Kidney epithelial cell (primary cell): ENCODE measurements around the gene FLNB. TPM values are rescaled to one million over a fixed set of nuclear protein-coding genes. Genes with fewer than 3 reads are reported as not detected.

Source experiments
- DNase-seq: peaks from one replicate; pipeline ENCODE4 v3.0.0-alpha.2; 2010; ENCODE audit warnings: low read depth
- H3K27me3 ChIP-seq: 2 replicates; pipeline ENCODE4 v1.6.0; 2011; ENCODE audit warnings: low read length; ENCODE audit not compliant: control insufficient read depth, insufficient read depth
- H3K36me3 ChIP-seq: 2 replicates; pipeline ENCODE4 v1.5.1; 2011; ENCODE audit warnings: low read length; ENCODE audit not compliant: control insufficient read depth, insufficient read depth
- H3K4me3 ChIP-seq: 2 replicates; pipeline ENCODE4 v1.5.1; 2011; ENCODE audit warnings: low read depth, mild to moderate bottlenecking, control low read depth, low read length
- CTCF ChIP-seq: IDR thresholded peaks from 2 replicates; pipeline ENCODE4 v1.5.1; 2011; ENCODE audit warnings: mild to moderate bottlenecking, moderate library complexity, low read length, control low read depth, inconsistent platforms; ENCODE audit not compliant: insufficient read depth, poor library complexity, severe bottlenecking
- total RNA-seq: library from RNA; depleted of rRNA; stranded (reverse); fragments of >200 nt; gene quantifications from 2 replicates; pipeline ENCODE4 v1.2.3, GENCODE V29; 2015

The FLNB gene
- total RNA-seq, 1 donor from 2014 or later: 536 TPM

GRCh38 chr3:58104712-58105111 is 96.5 kb downstream of the FLNB start:
- no peak for TF ChIP-seq CTCF
- H3K36me3 ChIP-seq: peaks cover 3% of the 10 kb centered on the region
- no peaks in the 10 kb centered on the region for H3K27me3 ChIP-seq
- no peak overlapping the region for H3K4me3 ChIP-seq
- DNase-seq: no peak

GRCh38 chr3:58105196-58105595 is 97.0 kb downstream of the FLNB start:
- H3K27me3 ChIP-seq: no peaks in the 10 kb centered on the region
- no peak for TF ChIP-seq CTCF
- H3K4me3 ChIP-seq: no peak overlapping the region
- no peak for DNase-seq
- peaks cover 3% of the 10 kb centered on the region for H3K36me3 ChIP-seq

GRCh38 chr3:58106061-58106460 is 97.8 kb downstream of the FLNB start:
- Histone ChIP-seq H3K27me3 (no peaks in the 10 kb centered on the region), H3K4me3 (no peak overlapping the region), H3K36me3 (peaks cover 3% of the 10 kb centered on the region)
- DNase-seq: no peak
- no peak for TF ChIP-seq CTCF

GRCh38 chr3:58106640-58107039 is 98.4 kb downstream of the FLNB start:
- TF ChIP-seq CTCF: no peak
- DNase-seq: no peak
- Histone ChIP-seq H3K27me3 (no peaks in the 10 kb centered on the region), H3K4me3 (no peak overlapping the region), H3K36me3 (peaks cover 3% of the 10 kb centered on the region)

- TF ChIP-seq CTCF: no peak
- Histone ChIP-seq H3K27me3 (no peaks in the 10 kb centered on the region), H3K4me3 (no peak overlapping the region), H3K36me3 (peaks cover 8% of the 10 kb centered on the region)
- DNase-seq: no peak
Measured at GRCh38 chr3:58107597-58107996, 99.4 kb downstream of the FLNB start.

GRCh38 chr3:58109752-58110151 is 101.5 kb downstream of the FLNB start:
- DNase-seq: no peak
- peaks cover 8% of the 10 kb centered on the region for H3K36me3 ChIP-seq
- H3K27me3 ChIP-seq: no peaks in the 10 kb centered on the region
- TF ChIP-seq CTCF: no peak
- no peak overlapping the region for H3K4me3 ChIP-seq
